CD1c-positive myeloid dendritic cell (primary cell): ENCODE data around the gene TREX2.

Experiments
- DNase-seq: peaks from one replicate; pipeline ENCODE4 v3.0.0-alpha.2; 2016; ENCODE audit errors: extremely low spot score

The TREX2 gene

GRCh38 chrX:153456161-153456560 lies 10.3 kb upstream of the TREX2 start:
- no peak for DNase-seq

DNA sequence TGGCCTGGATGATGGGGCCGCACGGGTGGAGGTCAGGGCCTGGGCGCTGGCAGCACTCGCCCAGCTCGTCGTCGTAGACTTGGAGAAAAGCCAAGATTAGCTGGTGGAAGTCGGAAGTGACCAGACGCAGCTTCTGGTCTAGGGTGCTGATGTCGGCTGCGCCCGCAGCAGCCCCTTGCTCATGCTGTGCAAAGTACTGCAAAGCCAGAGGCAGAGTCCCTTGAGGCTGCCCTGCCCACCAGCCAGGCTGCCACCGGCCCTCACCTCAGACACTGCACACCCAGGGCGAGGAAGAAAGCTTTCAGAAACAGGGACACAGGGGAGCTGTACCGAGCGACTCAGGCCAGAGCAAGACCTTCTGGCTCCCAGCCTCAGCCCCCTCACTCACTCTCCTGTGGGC lies 9.7 kb upstream of the TREX2 start:
- DNase-seq: no peak

DNA sequence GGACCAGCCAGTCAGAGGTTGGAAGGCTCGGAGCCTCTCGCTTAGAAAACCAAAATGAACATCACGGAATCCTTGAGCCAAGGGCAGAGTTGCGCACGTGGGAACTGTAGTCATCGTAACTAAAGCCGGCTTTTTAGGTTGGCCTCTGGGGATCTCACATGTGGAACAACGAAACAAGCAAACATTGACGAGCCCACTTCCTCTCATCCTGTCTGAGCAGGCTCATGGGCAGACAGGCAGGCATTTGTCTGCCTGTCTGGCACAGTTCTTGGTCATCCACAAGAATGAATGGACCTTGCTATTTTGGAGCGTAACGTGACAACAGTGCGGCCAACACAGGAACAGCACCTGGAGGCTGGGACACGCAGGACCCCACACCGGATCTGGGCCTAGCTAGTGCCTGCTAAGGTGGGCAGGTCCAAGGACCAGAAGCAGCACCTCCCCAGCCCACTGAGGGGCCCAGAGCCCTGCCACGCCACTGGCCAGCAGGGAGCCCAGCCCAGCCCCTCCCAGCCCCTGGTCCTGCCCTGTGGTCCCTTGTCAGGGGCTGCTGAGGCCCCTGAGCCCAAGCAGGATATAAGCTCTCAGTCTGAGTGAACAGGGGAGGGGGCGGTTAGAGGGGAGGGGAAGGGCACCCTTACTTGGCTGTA lies 9.2 kb upstream of the TREX2 start:
- no peak for DNase-seq

- DNase-seq: no peak
Measured at GRCh38 chrX:153450949-153451277, 5.1 kb upstream of the TREX2 start.

DNA sequence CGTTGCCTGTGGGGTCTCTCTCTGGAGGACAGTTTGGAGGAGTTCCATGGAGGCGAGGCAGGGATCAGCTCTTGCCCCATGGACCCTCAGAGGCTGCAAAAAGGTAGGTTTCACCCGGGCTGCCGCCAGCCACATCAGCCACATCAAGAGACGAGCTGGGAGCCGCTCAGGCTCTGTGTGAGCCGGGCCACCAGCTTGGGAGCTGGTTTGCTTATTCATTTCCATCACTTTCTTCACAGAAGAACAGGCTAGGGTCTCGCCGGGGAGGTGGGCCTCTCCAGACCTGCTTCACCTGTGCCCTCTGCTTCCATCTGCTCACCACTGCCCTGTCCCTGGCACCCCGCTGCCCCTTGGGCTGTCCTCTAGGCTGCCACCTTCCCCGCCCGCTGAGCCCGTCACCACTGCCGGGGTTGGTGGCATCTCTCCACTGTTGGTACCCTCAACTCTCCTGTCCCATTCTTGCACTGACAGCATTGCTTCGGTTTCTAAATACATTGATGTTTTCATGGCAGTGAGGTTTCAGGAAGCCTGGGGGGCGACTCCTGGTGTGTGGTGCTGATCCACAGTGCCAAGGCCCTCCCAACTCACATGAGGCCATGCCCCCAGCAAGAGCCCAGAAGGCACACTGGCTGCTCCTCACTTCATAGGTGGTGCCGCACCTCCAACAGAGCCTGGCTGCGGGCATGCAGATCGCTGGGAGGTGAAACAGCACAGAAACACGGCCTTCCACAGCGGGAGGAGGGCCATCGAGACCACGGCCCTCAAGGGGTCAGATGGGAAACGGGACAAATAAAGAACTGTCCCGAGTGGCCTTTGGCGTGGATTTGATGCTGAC lies 4.5 kb upstream of the TREX2 start:
- no peak for DNase-seq

DNA sequence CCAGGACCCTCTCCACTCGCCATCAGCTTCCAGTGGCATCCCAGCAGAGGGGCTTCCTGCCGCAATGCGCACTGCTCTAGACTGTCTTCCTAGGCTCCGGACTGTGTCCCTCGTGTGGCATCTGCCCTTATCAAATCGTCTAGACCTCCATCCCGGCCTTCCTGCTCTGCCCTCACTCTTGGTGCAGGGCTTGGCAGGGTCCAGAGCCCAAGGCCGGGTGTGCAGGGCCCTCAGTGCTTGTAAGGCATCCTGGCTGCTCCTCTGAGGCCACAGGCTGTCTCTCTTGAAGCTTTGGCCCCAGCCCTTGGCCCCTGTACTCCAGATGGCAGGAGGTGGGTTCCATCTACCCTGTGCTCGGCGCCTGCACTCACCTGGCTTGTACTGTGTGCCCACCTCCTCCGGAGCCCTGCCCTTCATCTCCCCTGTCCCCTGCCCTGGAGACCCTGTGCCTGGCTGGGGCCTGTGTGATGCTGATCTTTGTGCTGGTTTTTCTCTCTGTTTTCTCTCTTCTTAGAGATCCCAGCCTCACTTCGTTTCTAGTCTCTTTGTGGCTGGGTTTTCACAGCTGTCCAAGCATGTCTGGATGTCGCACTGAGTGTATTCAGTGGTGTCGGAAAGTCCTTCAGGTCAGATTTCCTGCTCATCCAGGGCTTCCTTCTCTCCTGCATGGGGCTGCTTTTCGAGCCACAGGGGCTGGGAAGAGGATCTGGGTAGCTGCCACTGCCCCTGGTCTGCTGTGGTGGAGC lies 3.7 kb upstream of the TREX2 start:
- no peak for DNase-seq

- DNase-seq: no peak
Measured at GRCh38 chrX:153448556-153449367, 2.9 kb upstream of the TREX2 start.

GRCh38 chrX:153447581-153447960 lies 1.7 kb upstream of the TREX2 start:
- DNase-seq: no peak

GRCh38 chrX:153446950-153447580 lies 1.2 kb upstream of the TREX2 start:
- no peak for DNase-seq

DNA sequence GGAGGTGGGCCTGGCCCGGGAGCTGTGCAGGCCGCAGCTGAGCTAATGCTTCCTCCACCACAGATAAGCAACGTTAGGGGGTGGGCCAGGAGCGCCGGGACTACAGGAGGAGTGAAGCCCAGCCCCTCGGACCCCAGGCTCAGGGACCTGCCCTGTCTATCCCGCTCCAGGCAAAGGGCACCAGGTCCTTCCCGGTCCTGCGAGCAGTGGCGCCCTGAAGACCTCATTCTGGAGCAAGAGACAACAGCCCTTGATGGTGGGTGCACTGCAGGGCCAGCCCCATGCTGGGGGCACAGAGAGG lies 730 bp upstream of the TREX2 start:
- DNase-seq: no peak

GRCh38 chrX:153445106-153445855 lies 575 bp downstream of the TREX2 start:
- no peak for DNase-seq

DNA sequence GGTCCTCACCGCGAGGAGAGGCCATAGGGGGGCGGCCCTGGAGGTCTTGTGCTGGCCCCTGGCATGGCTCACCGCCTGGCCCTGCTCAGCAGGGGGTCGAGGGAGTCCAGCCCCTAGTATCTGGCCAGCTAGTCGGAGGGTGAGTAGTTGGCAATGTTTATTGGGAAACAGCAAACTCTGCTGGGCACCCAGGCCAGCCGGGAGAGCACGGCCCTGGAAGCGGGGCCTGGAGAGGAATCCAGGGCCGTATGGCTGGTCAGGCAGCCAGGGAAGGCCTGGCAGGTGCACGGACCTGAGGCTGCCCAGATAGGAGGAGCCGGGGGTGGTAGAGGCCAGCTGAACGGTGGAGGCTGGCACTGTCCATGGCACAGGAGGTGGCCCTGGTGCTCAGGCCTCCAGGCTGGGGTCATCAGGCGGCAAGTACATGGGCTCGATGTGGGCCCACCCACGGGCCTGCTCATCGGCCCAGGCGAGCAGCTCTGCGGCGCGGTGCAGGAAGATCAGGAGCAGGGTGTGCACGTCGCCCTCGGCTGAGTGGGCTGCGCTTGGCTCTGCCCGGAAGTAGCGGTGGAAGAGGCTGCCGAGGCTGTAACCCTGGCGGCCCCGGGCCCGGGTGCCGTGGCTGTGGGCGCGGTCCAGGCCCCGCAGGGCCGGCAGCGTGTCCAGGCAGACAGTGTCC lies 1.4 kb downstream of the TREX2 start:
- no peak for DNase-seq

DNA sequence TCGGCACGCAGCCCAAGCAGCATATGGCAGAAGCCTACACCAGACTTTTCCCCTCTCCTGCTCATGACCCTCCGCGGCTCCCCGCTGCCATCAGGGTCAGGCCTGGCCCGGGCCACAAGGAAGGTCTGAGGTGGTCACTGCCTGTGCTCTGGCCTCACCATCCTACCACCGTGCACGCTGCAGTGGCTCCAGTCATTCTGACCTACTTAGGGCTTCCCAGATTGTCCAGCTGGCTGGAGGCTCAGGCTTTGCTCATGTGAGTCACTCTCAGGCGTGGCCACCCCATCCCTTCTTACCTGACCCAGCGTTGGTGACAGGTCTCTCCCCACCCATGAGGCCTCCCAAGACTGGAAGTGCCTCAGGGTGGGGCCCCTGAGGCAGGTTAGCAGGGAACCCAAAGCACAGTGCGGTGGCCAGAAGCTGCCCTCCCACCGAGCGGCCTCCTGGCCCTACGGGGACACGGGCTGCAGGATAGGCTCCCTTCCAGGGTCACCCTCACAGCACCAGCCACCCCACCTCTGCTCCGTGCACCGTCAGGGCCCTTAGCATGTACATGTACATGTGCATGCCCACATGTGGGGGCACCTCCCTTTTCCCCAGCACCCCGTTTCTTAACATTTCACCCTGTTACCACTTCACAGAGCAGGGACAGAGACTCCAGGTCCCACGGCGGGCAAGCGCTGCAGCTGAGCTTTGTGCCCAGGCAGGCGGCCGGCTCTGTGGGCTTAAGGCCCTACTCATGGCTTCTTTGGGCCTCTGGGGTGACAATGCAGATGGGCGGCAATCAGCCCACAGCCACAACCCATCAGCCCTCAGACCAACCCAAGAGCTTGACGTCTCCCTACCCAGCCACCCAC lies 2.2 kb downstream of the TREX2 start:
- no peak for DNase-seq

GRCh38 chrX:153442463-153442862 lies 3.4 kb downstream of the TREX2 start:
- DNase-seq: no peak

DNA sequence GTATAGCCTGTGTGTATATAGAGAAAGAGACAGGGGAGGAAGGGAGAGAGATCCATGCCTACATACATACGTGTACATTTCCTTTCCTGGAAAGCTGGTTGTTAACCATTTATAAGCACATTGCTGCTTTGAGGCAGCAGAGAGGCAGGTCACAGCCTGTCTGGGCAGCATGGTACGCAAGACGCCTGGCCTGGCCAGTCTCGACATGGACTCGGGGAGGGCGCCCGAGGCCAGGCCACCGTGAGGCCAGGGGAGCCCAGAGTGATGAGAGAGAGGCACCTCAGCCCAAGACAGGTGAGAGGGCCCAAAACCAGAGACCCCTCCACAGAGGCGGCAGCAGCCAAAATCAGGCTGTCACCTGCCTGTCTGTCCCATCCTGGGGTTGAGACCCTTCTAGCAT lies 3.9 kb downstream of the TREX2 start:
- no peak for DNase-seq

- no peak for DNase-seq
Measured at GRCh38 chrX:153441296-153441695, 4.6 kb downstream of the TREX2 start.

DNA sequence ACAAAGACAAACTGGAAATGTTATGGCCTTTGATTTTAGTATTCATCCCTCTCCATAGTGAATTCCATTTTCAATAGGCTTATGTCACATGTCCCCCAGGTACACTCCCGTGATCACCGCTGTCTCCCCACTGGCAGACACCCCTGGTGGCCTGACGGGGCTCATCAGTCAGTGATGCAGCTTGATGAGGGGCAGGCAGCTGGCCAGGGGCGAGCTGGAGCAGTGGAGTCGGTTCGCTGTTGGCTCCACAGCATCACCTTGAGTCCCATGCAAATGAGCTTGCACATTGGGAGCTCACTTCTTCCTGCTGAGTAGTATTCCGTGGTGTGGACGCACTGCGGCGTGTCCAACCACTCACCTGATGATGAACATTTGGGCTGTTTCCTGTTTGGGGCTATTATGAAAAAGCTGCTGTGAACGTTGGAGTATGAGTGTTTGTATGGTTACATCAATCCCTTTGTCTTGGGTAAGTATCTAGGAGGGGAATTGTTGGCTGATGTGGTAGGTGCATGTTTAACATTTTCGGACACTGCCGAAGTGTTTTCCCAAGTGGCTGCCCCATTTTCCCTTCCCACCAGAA lies 5.2 kb downstream of the TREX2 start:
- no peak for DNase-seq

DNA sequence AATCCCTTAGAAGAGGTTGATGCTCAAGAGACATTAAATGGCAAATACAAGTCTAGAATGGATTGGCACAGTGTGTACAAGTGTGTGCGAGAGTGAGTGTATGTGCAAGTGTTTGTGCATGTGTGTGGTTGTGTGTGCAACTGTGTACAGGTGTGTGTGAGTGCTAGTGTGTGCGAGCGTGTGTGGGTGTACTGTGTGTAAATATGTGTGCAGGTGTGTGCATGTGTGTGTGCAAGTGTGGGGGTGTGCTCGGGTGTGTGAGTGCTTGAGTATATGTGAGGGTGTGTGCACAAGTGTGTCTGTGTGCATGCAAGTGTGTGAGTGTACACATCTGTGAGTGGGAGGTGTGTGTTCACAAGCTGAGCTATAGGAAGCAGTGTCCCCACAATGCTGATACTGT lies 5.9 kb downstream of the TREX2 start:
- DNase-seq: no peak

DNA sequence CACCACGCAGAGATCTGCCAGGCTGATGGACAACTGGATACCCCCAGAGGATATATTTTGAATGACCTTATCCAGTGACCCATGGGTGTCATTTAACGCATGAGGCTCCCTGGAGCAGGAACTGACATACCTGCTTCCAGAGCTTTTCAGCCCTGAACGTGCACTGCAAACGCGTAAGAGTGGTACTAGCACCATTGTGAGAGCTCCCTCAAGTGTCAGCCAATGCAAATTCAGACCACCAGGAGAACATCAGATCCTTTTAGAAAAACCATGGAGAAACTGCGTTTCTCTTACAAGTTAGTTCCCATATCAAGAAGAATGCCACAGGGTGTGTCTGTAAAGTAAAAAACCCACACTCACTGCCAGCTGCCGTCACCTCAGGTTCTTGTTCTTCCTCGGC lies 7.3 kb downstream of the TREX2 start:
- no peak for DNase-seq
